Measurements from ENCODE around the gene CNTNAP2. TPM values are rescaled to one million over a fixed set of nuclear protein-coding genes. Genes with fewer than 3 reads are reported as not detected.

Gene CNTNAP2
- total RNA-seq, 2 donors from 2014 or later, result 0.29 to 1.1 TPM

- intact Hi-C loops (cut with DNase I), result no loop called here
- DNase-seq, result no peak
- no peak for ATAC-seq
Observed at GRCh38 chr7:147833557-147833956, 1717.0 kb downstream of the CNTNAP2 start.

- no peak for ATAC-seq
- intact Hi-C loops (cut with DNase I), result no loop called here
- no peak for DNase-seq
Observed at GRCh38 chr7:147833970-147834369, 1717.4 kb downstream of the CNTNAP2 start.

GRCh38 chr7:147852833-147853232 lies 1736.2 kb downstream of the CNTNAP2 start:
- intact Hi-C loops (cut with DNase I), result no loop called here
- ATAC-seq (no peak), DNase-seq (no peak)

- intact Hi-C loops (cut with DNase I), result no loop called here
- no peak for DNase-seq
- ATAC-seq, result no peak
Observed at GRCh38 chr7:147857152-147858140, 1740.8 kb downstream of the CNTNAP2 start.

GRCh38 chr7:147858421-147858820 lies 1741.8 kb downstream of the CNTNAP2 start:
- intact Hi-C loops (cut with DNase I), result no loop called here
- no peak for ATAC-seq

GRCh38 chr7:147859033-147859432 lies 1742.4 kb downstream of the CNTNAP2 start:
- ATAC-seq, result no peak
- DNase-seq, result no peak
- intact Hi-C loops (cut with DNase I), result no loop called here

More at GRCh38 chr7:147858421-147858820, 1741.8 kb downstream of the CNTNAP2 start:
- no peak for DNase-seq

- ATAC-seq, result no peak
- intact Hi-C loops (cut with DNase I), result no loop called here
- DNase-seq, result no peak
Observed at GRCh38 chr7:147859486-147859885, 1742.9 kb downstream of the CNTNAP2 start.

- intact Hi-C loops (cut with DNase I), result no loop called here
- no peak for DNase-seq
- ATAC-seq, result no peak
Observed at GRCh38 chr7:147861058-147861716, 1744.6 kb downstream of the CNTNAP2 start.

- DNase-seq (no peak), ATAC-seq (no peak)
- intact Hi-C loops (cut with DNase I), result no loop called here
Observed at GRCh38 chr7:147861945-147862344, 1745.3 kb downstream of the CNTNAP2 start.

- intact Hi-C loops (cut with DNase I), result no loop called here
- ATAC-seq (no peak), DNase-seq (no peak)
Observed at GRCh38 chr7:147869456-147869855, 1752.9 kb downstream of the CNTNAP2 start.

- intact Hi-C loops (cut with DNase I), result loop anchor here in 1 of 2 donors (10.0 kb wide), 1 partner anchor 56 kb away; no protein-coding TSS in a partner anchor
- no peak for DNase-seq
- ATAC-seq, result no peak
Observed at GRCh38 chr7:147878912-147879661, 1762.5 kb downstream of the CNTNAP2 start.

- intact Hi-C loops (cut with DNase I), result no loop called here
- DNase-seq (no peak), ATAC-seq (no peak)
Observed at GRCh38 chr7:147885869-147886268, 1769.3 kb downstream of the CNTNAP2 start.

GRCh38 chr7:147894271-147894670 lies 1777.7 kb downstream of the CNTNAP2 start:
- DNase-seq (no peak), ATAC-seq (no peak)
- intact Hi-C loops (cut with DNase I), result no loop called here

GRCh38 chr7:147896121-147896520 lies 1779.5 kb downstream of the CNTNAP2 start:
- intact Hi-C loops (cut with DNase I), result no loop called here
- DNase-seq (no peak), ATAC-seq (no peak)

GRCh38 chr7:147903536-147904218 lies 1787.1 kb downstream of the CNTNAP2 start:
- intact Hi-C loops (cut with DNase I), result no loop called here
- ATAC-seq, result no peak
- no peak for DNase-seq

GRCh38 chr7:147904219-147904576 lies 1787.6 kb downstream of the CNTNAP2 start:
- intact Hi-C loops (cut with DNase I), result no loop called here
- DNase-seq, result no peak
- ATAC-seq, result no peak

GRCh38 chr7:147909431-147910148 lies 1793.0 kb downstream of the CNTNAP2 start:
- DNase-seq, result no peak
- intact Hi-C loops (cut with DNase I), result no loop called here

GRCh38 chr7:147911201-147911601 lies 1794.6 kb downstream of the CNTNAP2 start:
- intact Hi-C loops (cut with DNase I), result no loop called here
- peak in 1 of 2 donors; percentile 24 for ATAC-seq

More at GRCh38 chr7:147909431-147910148, 1793.0 kb downstream of the CNTNAP2 start:
- peak in 1 of 2 donors; percentile 26 for ATAC-seq

More at GRCh38 chr7:147911201-147911601, 1794.6 kb downstream of the CNTNAP2 start:
- DNase-seq, result no peak

Data from left cardiac atrium (tissue), 4 donors.